HepG2 (cell line): ENCODE data around the gene PELI2. TPM values are rescaled to one million over a fixed set of nuclear protein-coding genes. Genes with fewer than 3 reads are reported as not detected.

Experiments used
- ATAC-seq: fragments of 200-7000 bp; cut with Tn5 transposase; 3 replicates; pipeline ENCODE4 v1.9.1; 2020; ENCODE audit warnings: mild to moderate bottlenecking, moderate library complexity
- BruUV-seq: library from RNA; stranded (reverse); fragments of 400-500 nt; replicated peaks from 2 replicates; lab custom pipeline; 2021; lab: Mats Ljungman, UMichigan
- CTCF ChIA-PET: fragments of 300-600 bp; formaldehyde crosslinking; extraction: SDS; loops from one replicate; lab custom pipeline; 2021; ENCODE audit warnings: low total read pairs, inconsistent platforms, low intra/inter-chr PET ratio; lab: Yijun Ruan, JAX
- POLR2A ChIA-PET: fragments of 350-600 bp; sonication (Branson Sonifier 250); formaldehyde crosslinking; loops from one replicate; lab custom pipeline; 2020; ENCODE audit warnings: antibody characterized with exemption, inconsistent platforms; lab: Yijun Ruan, JAX
- DNase-seq: peaks from one replicate; pipeline ENCODE4 v3.0.0-alpha.2; 2015; ENCODE audit warnings: low spot score
- FAIRE-seq: peaks from 3 replicates; lab custom pipeline; 2011; peaks lifted over from hg19 to GRCh38; lab: Jason Lieb, UNC
- H2AFZ ChIP-seq: one replicate; pipeline ENCODE4 v1.6.1; 2011; ENCODE audit warnings: low read length, inconsistent platforms
- H3K27ac ChIP-seq: fragments of 300-600 bp; 3 replicates; pipeline ENCODE4 v1.8.0; 2011; ENCODE audit warnings: mixed run types, mild to moderate bottlenecking, mixed read lengths, low read length, inconsistent platforms; ENCODE audit not compliant: insufficient read depth; ENCODE audit errors: extremely low read length
- H3K27me3 ChIP-seq, 2 experiments: fragments of 200-600 bp in 1 of 2; 2 replicates in 1 of 2; 3 replicates in 1 of 2; pipeline versions ENCODE4 v1.6.0 to v1.8.0; 2011; ENCODE audit warnings: low read length in 2 of 2, mild to moderate bottlenecking in 2 of 2, moderate library complexity in 2 of 2, inconsistent platforms in 1 of 2; ENCODE audit not compliant: insufficient read depth in 2 of 2, control insufficient read depth in 1 of 2
- H3K36me3 ChIP-seq, 2 experiments: fragments of 200-600 bp in 1 of 2; replicated peaks in 1 of 2; 2 replicates in 1 of 2; 3 replicates in 1 of 2; pipeline versions ENCODE4 v1.5.1 to v1.8.0; 2011; ENCODE audit warnings: low read length in 2 of 2, inconsistent platforms in 1 of 2; ENCODE audit not compliant: insufficient read depth in 2 of 2, control insufficient read depth in 1 of 2
- H3K4me1 ChIP-seq: 2 replicates; pipeline ENCODE4 v1.5.1; 2012; ENCODE audit warnings: low read length, inconsistent platforms; ENCODE audit not compliant: insufficient read depth
- H3K4me2 ChIP-seq: 2 replicates; pipeline ENCODE4 v1.6.0; 2011; ENCODE audit warnings: low read depth, low read length, inconsistent platforms
- H3K4me3 ChIP-seq, 3 experiments: fragments of 200-600 bp in 1 of 3; sonication (generic), shearing (Covaris generic) in 1 of 3; replicated peaks in 1 of 3; 2 replicates each; pipeline ENCODE4 v1.5.1; 2011 to 2016; ENCODE audit warnings: low read length in 3 of 3, inconsistent platforms in 2 of 3, low read depth in 2 of 3, mild to moderate bottlenecking in 2 of 3, control low read depth in 1 of 3, mixed read lengths in 1 of 3; ENCODE audit not compliant: insufficient read depth in 1 of 3
- H3K79me2 ChIP-seq: one replicate; pipeline ENCODE4 v1.6.1; 2011; ENCODE audit warnings: low read length, inconsistent platforms; ENCODE audit not compliant: insufficient read depth
- H3K9ac ChIP-seq: 2 replicates; pipeline ENCODE4 v1.6.0; 2011; ENCODE audit warnings: mild to moderate bottlenecking, low read depth, low read length, inconsistent platforms; ENCODE audit not compliant: insufficient read depth
- H3K9me3 ChIP-seq: 2 replicates; pipeline ENCODE4 v1.5.1; 2012; ENCODE audit warnings: mild to moderate bottlenecking, low read length
- H4K20me1 ChIP-seq: 2 replicates; pipeline ENCODE4 v1.6.0; 2011; ENCODE audit warnings: inconsistent platforms, mild to moderate bottlenecking, low read length, moderate library complexity; ENCODE audit not compliant: insufficient read depth
- ATF7-NPFF ChIP-seq: sonication (generic); formaldehyde crosslinking; IDR thresholded peaks from 2 replicates; pipeline ENCODE4 v1.8.1; 2023; ENCODE audit warnings: mild to moderate bottlenecking, low read depth, missing genetic modification reagents, moderate library complexity
- IRF1 ChIP-seq: sonication (generic); formaldehyde crosslinking; IDR thresholded peaks from 2 replicates; pipeline ENCODE4 v1.4.0; 2020; ENCODE audit warnings: low read depth, mild to moderate bottlenecking, missing genetic modification reagents
- MYC ChIP-seq: sonication (generic); formaldehyde crosslinking; IDR thresholded peaks from 2 replicates; pipeline ENCODE4 v1.9.0; 2021; ENCODE audit warnings: missing genetic modification reagents, borderline replicate concordance
- UBTF ChIP-seq: sonication (generic); formaldehyde crosslinking; IDR thresholded peaks from 2 replicates; pipeline ENCODE4 v1.4.0; 2020; ENCODE audit warnings: mild to moderate bottlenecking, missing genetic modification reagents
- ZFAT ChIP-seq: sonication (generic); formaldehyde crosslinking; conservative IDR thresholded peaks from 2 replicates; pipeline ENCODE4 v1.8.1; 2023; ENCODE audit warnings: missing genetic modification reagents, inconsistent platforms
- ZNF460 ChIP-seq: sonication (generic); formaldehyde crosslinking; IDR thresholded peaks from 2 replicates; pipeline ENCODE4 v1.5.1; 2020; ENCODE audit warnings: missing genetic modification reagents, mild to moderate bottlenecking, borderline replicate concordance
- ZNF777 ChIP-seq: sonication (generic); formaldehyde crosslinking; IDR thresholded peaks from 2 replicates; pipeline ENCODE4 v1.4.0; 2020; ENCODE audit warnings: missing genetic modification reagents
- ZNF784 ChIP-seq: sonication (generic); formaldehyde crosslinking; IDR thresholded peaks from 2 replicates; pipeline ENCODE4 v1.5.1; 2020; ENCODE audit warnings: missing genetic modification reagents, mild to moderate bottlenecking, borderline replicate concordance
- ZNF800 ChIP-seq: sonication (generic); formaldehyde crosslinking; IDR thresholded peaks from 2 replicates; pipeline ENCODE4 v1.4.0; 2020; ENCODE audit warnings: missing genetic modification reagents
- ZNF839 ChIP-seq: sonication (generic); formaldehyde crosslinking; IDR thresholded peaks from 2 replicates; pipeline ENCODE4 v1.4.0; 2020; ENCODE audit warnings: missing genetic modification reagents, mild to moderate bottlenecking, borderline replicate concordance
- ZXDC ChIP-seq: sonication (generic); formaldehyde crosslinking; IDR thresholded peaks from 2 replicates; pipeline ENCODE4 v1.5.0; 2020; ENCODE audit warnings: mild to moderate bottlenecking, missing genetic modification reagents
- WGBS: methylation state at CpG from one replicate; pipeline ENCODE4 v1.1.6; 2017; ENCODE audit warnings: low lambda C conversion rate; 5-methylcytosine and 5-hydroxymethylcytosine counted together
- in situ Hi-C: cut with HindIII; loops from 2 replicates; pipeline ENCODE4 v1.10.0; 2017; ENCODE audit warnings: low pct_unique_long_range_greater_than_20kb; ENCODE audit not compliant: extremely low pct_ligation_motif_present
- intact Hi-C: fragments of 100-400 bp; cut with micrococcal nuclease; formaldehyde crosslinking; loops from one replicate; pipeline ENCODE4 v1.10.0; 2022; ENCODE audit not compliant: unreplicated experiment
- polyA plus RNA-seq, 8 experiments: library from polyadenylated mRNA; depleted of rRNA in 3 of 8; stranded (reverse) in 7 of 8; unstranded in 1 of 8; fragments of >200 nt; fragmentation: Illumina TruSeq in 4 of 8; extraction: Trizol in 4 of 8; gene quantifications; 2 replicates each; pipeline versions ENCODE4 v1.2.1 to v1.2.3, GENCODE V29; 2011 to 2016; ENCODE audit warnings: low read depth in 4 of 8, missing spikeins in 1 of 8, mixed read lengths in 1 of 8; ENCODE audit not compliant: insufficient read depth in 1 of 8
- total RNA-seq, 5 experiments: library from RNA; depleted of rRNA; stranded (reverse); fragments of >200 nt; fragmentation: Illumina TruSeq; extraction: Trizol; gene quantifications; 2 replicates each; pipeline ENCODE4 v1.2.3, GENCODE V29; 2016; ENCODE audit warnings: low read depth in 1 of 5

The PELI2 gene
- total and polyA plus RNA-seq, 2 of the 13 experiments (the other 11 are each of a cell fraction or from before 2014, with no cell fraction given) = 0.07 TPM; not detected in 1

GRCh38 chr14:56118611-56119181, 485 bp downstream of the PELI2 start (continued):
- TF ChIP-seq ZXDC (no peak), ATF7-NPFF (CRISPR knock-in tag) (no peak), ZNF839 (CRISPR knock-in tag) (no peak), ZNF460 (CRISPR knock-in tag) (no peak), ZNF777 (peak; percentile 18), MYC (0 out of 2 replicates have a peak, but pooled peaks have one; percentile 12)
- TF ChIP-seq, all 625 proteins: peak for 2

- in situ Hi-C loops = no loop called here
- no peak overlapping the region for H3K9ac ChIP-seq
- peak overlapping the region; percentile 65 for H3K4me2 ChIP-seq
- no TSS peak for BruUV-seq
- no peaks in the 10 kb centered on the region for H4K20me1 ChIP-seq
- FAIRE-seq (no peak), ATAC-seq (peak; percentile 81), DNase-seq (no peak)
- POLR2A ChIA-PET = no interaction called here
- 43% methylated on average over 11 of the region's 53 CpGs for WGBS
- no peaks in the 10 kb centered on the region for H3K9me3 ChIP-seq
- CTCF ChIA-PET = no interaction called here
- H2AFZ ChIP-seq = no peak overlapping the region
- peaks cover 3 to 46% of the 10 kb centered on the region in 2 experiments; a peak in 4 of 5 replicates for H3K27me3 ChIP-seq
- no peaks in the 10 kb centered on the region for H3K79me2 ChIP-seq
- no peak overlapping the region for H3K27ac ChIP-seq
- H3K36me3 ChIP-seq = no peaks in the 10 kb centered on the region
- peak overlapping the region; percentile 52 to 70 (median 57); a peak in 4 of 6 replicates for H3K4me3 ChIP-seq
- intact Hi-C loops = no loop called here
- peaks cover 6% of the 10 kb centered on the region; the same call in 1 of the 2 replicates for H3K4me1 ChIP-seq
- TF ChIP-seq IRF1 (CRISPR knock-in tag) (no peak), ZNF800 (0 out of 2 replicates have a peak, but pooled peaks have one; percentile 27), ZNF784 (CRISPR knock-in tag) (no peak), ZFAT (CRISPR knock-in tag) (no peak), UBTF (CRISPR knock-in tag) (peak; percentile 44; the same call in 1 of the 2 replicates)
Measured at GRCh38 chr14:56119201-56119981, 1.2 kb downstream of the PELI2 start.
